Stomach (tissue), 4 donors: ENCODE results near the gene ITGA1.

Experiments used
- CTCF ChIP-seq, 7 experiments: fragments of 450-650 bp in 4 of 7; fragments of 200-600 bp in 3 of 7; sonication (generic) in 3 of 7; IDR thresholded peaks; one replicate each; pipeline ENCODE4 v1.5.1; 2016 to 2019; ENCODE audit warnings: antibody characterized with exemption in 7 of 7, control low read depth in 2 of 7, mild to moderate bottlenecking in 1 of 7
- EP300 ChIP-seq: sonication (generic); formaldehyde crosslinking; IDR thresholded peaks from one replicate; pipeline ENCODE4 v1.6.1; 2017; ENCODE audit warnings: antibody characterized with exemption
- POLR2AphosphoS5 ChIP-seq, 3 donors: sonication (generic); formaldehyde crosslinking; IDR thresholded peaks; one replicate each; pipeline ENCODE4 v1.6.1; 2016; ENCODE audit warnings: antibody characterized with exemption in 3 of 3

- TF ChIP-seq CTCF (IDR thresholded peaks at IDR 0.05): no peak
- TF ChIP-seq EP300: no peak
- TF ChIP-seq POLR2AphosphoS5 (IDR thresholded peaks at IDR 0.05): no peak
Observed at GRCh38 chr5:52928689-52929088, 141.0 kb downstream of the ITGA1 start.
